HEK293 (cell line): ENCODE results near the gene MAP3K20.

Source experiments
- CTCF ChIA-PET: fragments of 350-600 bp; formaldehyde crosslinking; extraction: SDS; loops from one replicate; lab custom pipeline; 2021; ENCODE audit warnings: antibody characterized with exemption; lab: Yijun Ruan, JAX
- POLR2A ChIA-PET: fragments of 300-600 bp; formaldehyde crosslinking; extraction: SDS; loops from one replicate; lab custom pipeline; 2020; ENCODE audit warnings: antibody characterized with exemption, inconsistent platforms; lab: Yijun Ruan, JAX
- H3K27ac ChIP-seq: fragments of 200-500 bp; sonication (Bioruptor generic); 2 replicates; pipeline ENCODE4 v1.5.1; 2014; ENCODE audit warnings: low read depth, low read length, control low read depth, inconsistent platforms; ENCODE audit errors: extremely low read depth
- H3K36me3 ChIP-seq, 2 experiments: fragments of 200-500 bp in 1 of 2; sonication (Bioruptor generic) in 1 of 2; 1 replicate in 1 of 2; 2 replicates in 1 of 2; pipeline ENCODE4 v1.5.1; 2014 to 2017; ENCODE audit warnings: inconsistent platforms in 2 of 2, low read length in 2 of 2; ENCODE audit not compliant: control insufficient read depth in 2 of 2, insufficient read depth in 1 of 2
- H3K4me1 ChIP-seq: fragments of 200-500 bp; sonication (Bioruptor generic); 2 replicates; pipeline ENCODE4 v1.5.1; 2014; ENCODE audit warnings: mild to moderate bottlenecking, low read length, inconsistent platforms; ENCODE audit not compliant: control insufficient read depth, insufficient read depth
- H3K4me3 ChIP-seq: 2 replicates; pipeline ENCODE4 v1.5.1; 2011; ENCODE audit warnings: low read depth, mild to moderate bottlenecking, control low read depth, low read length, moderate library complexity
- H3K9me3 ChIP-seq: fragments of 200-500 bp; sonication (Bioruptor generic); 2 replicates; pipeline ENCODE4 v1.5.1; 2014; ENCODE audit warnings: low read depth, low read length, inconsistent platforms; ENCODE audit not compliant: control insufficient read depth, insufficient read depth
- FEZF1 ChIP-seq: fragments of 450-650 bp; formaldehyde crosslinking; IDR thresholded peaks from 2 replicates; pipeline ENCODE4 v1.5.1; 2016; ENCODE audit warnings: missing biosample characterization, missing genetic modification characterization
- HOXD13 ChIP-seq: sonication (generic); formaldehyde crosslinking; IDR thresholded peaks from 2 replicates; pipeline ENCODE4 v1.8.0; 2022; ENCODE audit warnings: missing genetic modification reagents, borderline replicate concordance
- KLF8 ChIP-seq: fragments of 450-650 bp; formaldehyde crosslinking; IDR thresholded peaks from 2 replicates; pipeline ENCODE4 v1.5.1; 2016; ENCODE audit warnings: missing biosample characterization, missing genetic modification characterization
- PRDM1 ChIP-seq: fragments of 450-650 bp; formaldehyde crosslinking; IDR thresholded peaks from 2 replicates; pipeline ENCODE4; 2016; ENCODE audit warnings: missing biosample characterization, missing genetic modification characterization
- ZNF112 ChIP-seq: fragments of 450-650 bp; formaldehyde crosslinking; IDR thresholded peaks from 2 replicates; pipeline ENCODE4 v1.5.0; 2017; ENCODE audit warnings: missing biosample characterization, missing genetic modification characterization
- ZNF18 ChIP-seq: fragments of 450-650 bp; formaldehyde crosslinking; IDR thresholded peaks from 2 replicates; pipeline ENCODE4 v1.5.1; 2016; ENCODE audit warnings: missing biosample characterization, missing genetic modification characterization
- ZNF202 ChIP-seq: fragments of 450-650 bp; formaldehyde crosslinking; IDR thresholded peaks from 2 replicates; pipeline ENCODE4 v1.5.1; 2016; ENCODE audit warnings: missing biosample characterization, missing genetic modification characterization, borderline replicate concordance
- ZNF394 ChIP-seq: fragments of 450-650 bp; formaldehyde crosslinking; IDR thresholded peaks from 2 replicates; pipeline ENCODE4 v1.5.1; 2016; ENCODE audit warnings: missing biosample characterization, missing genetic modification characterization, mild to moderate bottlenecking, moderate library complexity, borderline replicate concordance
- ZNF521 ChIP-seq: fragments of 450-650 bp; formaldehyde crosslinking; IDR thresholded peaks from 2 replicates; pipeline ENCODE4 v1.5.1; 2017; ENCODE audit warnings: missing biosample characterization, mild to moderate bottlenecking, missing genetic modification characterization
- ZNF544 ChIP-seq: fragments of 450-650 bp; formaldehyde crosslinking; IDR thresholded peaks from 2 replicates; pipeline ENCODE4 v1.5.0; 2017; ENCODE audit warnings: missing biosample characterization, missing genetic modification characterization
- ZNF561 ChIP-seq: fragments of 450-650 bp; IDR thresholded peaks from 2 replicates; pipeline ENCODE4 v1.5.1; 2018; ENCODE audit warnings: missing biosample characterization, missing genetic modification characterization, borderline replicate concordance
- ZNF654 ChIP-seq: fragments of 450-650 bp; formaldehyde crosslinking; IDR thresholded peaks from 2 replicates; pipeline ENCODE4 v1.5.1; 2016; ENCODE audit warnings: low read depth, missing biosample characterization, missing genetic modification characterization
- ZNF677 ChIP-seq: fragments of 450-650 bp; IDR thresholded peaks from 2 replicates; pipeline ENCODE4 v1.5.0; 2018; ENCODE audit warnings: missing biosample characterization, mild to moderate bottlenecking, missing genetic modification characterization, moderate library complexity
- ZNF76 ChIP-seq: fragments of 450-650 bp; formaldehyde crosslinking; IDR thresholded peaks from 2 replicates; pipeline ENCODE4; 2016; ENCODE audit warnings: low read depth, missing biosample characterization, missing genetic modification characterization, borderline replicate concordance
- TF ChIP-seq, protein P1 (sequence below): fragments of 450-650 bp; formaldehyde crosslinking; IDR thresholded peaks from 2 replicates; pipeline ENCODE4 v1.5.1; 2016; ENCODE audit warnings: missing biosample characterization, missing genetic modification characterization
- TF ChIP-seq, protein P2 (sequence below): fragments of 450-650 bp; formaldehyde crosslinking; IDR thresholded peaks from 2 replicates; pipeline ENCODE4 v1.5.0; 2017; ENCODE audit warnings: missing biosample characterization, missing genetic modification characterization, borderline replicate concordance
- TF ChIP-seq, protein P3 (sequence below): fragments of 450-650 bp; formaldehyde crosslinking; IDR thresholded peaks from 2 replicates; pipeline ENCODE4 v1.5.1; 2016; ENCODE audit warnings: missing biosample characterization, missing genetic modification characterization
- TF ChIP-seq, protein P4 (sequence below): fragments of 450-650 bp; formaldehyde crosslinking; IDR thresholded peaks from 2 replicates; pipeline ENCODE4 v1.5.1; 2017; ENCODE audit warnings: missing biosample characterization, missing genetic modification characterization
- TF ChIP-seq, protein P5 (sequence below): fragments of 450-650 bp; formaldehyde crosslinking; conservative IDR thresholded peaks from 2 replicates; pipeline ENCODE4 v1.5.1; 2016; ENCODE audit warnings: low read depth, missing biosample characterization, missing genetic modification characterization

The MAP3K20 gene

GRCh38 chr2:173043897-173044519 lies 31.6 kb upstream of the MAP3K20 start:
- CTCF ChIA-PET, result interaction anchor here (0.7 to 2.5 kb wide), 3 partner anchors 16 to 238 kb away, joined by 3 to 17 read pairs (median 3); no protein-coding TSS in a partner anchor
- Histone ChIP-seq H3K27ac (no peak overlapping the region), H3K36me3 (no peaks in the 10 kb centered on the region), H3K4me3 (no peak overlapping the region), H3K4me1 (0 out of 2 replicates have a peak, but pooled peaks cover 5% of the 10 kb centered on the region), H3K9me3 (no peaks in the 10 kb centered on the region)
- POLR2A ChIA-PET, result interaction anchor here (0.6 kb wide), 1 partner anchor 151 kb away, joined by 4 read pairs; no protein-coding TSS in a partner anchor
- TF ChIP-seq ZNF202 (tag by site-specific recombination) (no peak), ZNF521 (tag by site-specific recombination) (no peak), ZNF561 (tag by site-specific recombination) (no peak), ZNF18 (no peak), ZNF76 (tag by site-specific recombination) (no peak), ZNF544 (tag by site-specific recombination) (no peak), ZNF112 (tag by site-specific recombination) (no peak), PRDM1 (tag by site-specific recombination) (no peak), HOXD13 (CRISPR knock-in tag) (no peak), ZNF654 (tag by site-specific recombination) (no peak), FEZF1 (tag by site-specific recombination) (no peak), ZNF677 (tag by site-specific recombination) (no peak), KLF8 (tag by site-specific recombination) (no peak), ZNF394 (no peak)
- TF ChIP-seq, protein P1, sequence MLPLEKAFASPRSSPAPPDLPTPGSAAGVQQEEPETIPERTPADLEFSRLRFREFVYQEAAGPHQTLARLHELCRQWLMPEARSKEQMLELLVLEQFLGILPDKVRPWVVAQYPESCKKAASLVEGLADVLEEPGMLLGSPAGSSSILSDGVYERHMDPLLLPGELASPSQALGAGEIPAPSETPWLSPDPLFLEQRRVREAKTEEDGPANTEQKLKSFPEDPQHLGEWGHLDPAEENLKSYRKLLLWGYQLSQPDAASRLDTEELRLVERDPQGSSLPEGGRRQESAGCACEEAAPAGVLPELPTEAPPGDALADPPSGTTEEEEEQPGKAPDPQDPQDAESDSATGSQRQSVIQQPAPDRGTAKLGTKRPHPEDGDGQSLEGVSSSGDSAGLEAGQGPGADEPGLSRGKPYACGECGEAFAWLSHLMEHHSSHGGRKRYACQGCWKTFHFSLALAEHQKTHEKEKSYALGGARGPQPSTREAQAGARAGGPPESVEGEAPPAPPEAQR (tag by site-specific recombination), result no peak
- TF ChIP-seq, protein P2, sequence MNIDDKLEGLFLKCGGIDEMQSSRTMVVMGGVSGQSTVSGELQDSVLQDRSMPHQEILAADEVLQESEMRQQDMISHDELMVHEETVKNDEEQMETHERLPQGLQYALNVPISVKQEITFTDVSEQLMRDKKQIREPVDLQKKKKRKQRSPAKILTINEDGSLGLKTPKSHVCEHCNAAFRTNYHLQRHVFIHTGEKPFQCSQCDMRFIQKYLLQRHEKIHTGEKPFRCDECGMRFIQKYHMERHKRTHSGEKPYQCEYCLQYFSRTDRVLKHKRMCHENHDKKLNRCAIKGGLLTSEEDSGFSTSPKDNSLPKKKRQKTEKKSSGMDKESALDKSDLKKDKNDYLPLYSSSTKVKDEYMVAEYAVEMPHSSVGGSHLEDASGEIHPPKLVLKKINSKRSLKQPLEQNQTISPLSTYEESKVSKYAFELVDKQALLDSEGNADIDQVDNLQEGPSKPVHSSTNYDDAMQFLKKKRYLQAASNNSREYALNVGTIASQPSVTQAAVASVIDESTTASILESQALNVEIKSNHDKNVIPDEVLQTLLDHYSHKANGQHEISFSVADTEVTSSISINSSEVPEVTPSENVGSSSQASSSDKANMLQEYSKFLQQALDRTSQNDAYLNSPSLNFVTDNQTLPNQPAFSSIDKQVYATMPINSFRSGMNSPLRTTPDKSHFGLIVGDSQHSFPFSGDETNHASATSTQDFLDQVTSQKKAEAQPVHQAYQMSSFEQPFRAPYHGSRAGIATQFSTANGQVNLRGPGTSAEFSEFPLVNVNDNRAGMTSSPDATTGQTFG (tag by site-specific recombination), result no peak
- TF ChIP-seq, protein P3, sequence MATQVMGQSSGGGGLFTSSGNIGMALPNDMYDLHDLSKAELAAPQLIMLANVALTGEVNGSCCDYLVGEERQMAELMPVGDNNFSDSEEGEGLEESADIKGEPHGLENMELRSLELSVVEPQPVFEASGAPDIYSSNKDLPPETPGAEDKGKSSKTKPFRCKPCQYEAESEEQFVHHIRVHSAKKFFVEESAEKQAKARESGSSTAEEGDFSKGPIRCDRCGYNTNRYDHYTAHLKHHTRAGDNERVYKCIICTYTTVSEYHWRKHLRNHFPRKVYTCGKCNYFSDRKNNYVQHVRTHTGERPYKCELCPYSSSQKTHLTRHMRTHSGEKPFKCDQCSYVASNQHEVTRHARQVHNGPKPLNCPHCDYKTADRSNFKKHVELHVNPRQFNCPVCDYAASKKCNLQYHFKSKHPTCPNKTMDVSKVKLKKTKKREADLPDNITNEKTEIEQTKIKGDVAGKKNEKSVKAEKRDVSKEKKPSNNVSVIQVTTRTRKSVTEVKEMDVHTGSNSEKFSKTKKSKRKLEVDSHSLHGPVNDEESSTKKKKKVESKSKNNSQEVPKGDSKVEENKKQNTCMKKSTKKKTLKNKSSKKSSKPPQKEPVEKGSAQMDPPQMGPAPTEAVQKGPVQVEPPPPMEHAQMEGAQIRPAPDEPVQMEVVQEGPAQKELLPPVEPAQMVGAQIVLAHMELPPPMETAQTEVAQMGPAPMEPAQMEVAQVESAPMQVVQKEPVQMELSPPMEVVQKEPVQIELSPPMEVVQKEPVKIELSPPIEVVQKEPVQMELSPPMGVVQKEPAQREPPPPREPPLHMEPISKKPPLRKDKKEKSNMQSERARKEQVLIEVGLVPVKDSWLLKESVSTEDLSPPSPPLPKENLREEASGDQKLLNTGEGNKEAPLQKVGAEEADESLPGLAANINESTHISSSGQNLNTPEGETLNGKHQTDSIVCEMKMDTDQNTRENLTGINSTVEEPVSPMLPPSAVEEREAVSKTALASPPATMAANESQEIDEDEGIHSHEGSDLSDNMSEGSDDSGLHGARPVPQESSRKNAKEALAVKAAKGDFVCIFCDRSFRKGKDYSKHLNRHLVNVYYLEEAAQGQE, result no peak
- TF ChIP-seq, protein P4, sequence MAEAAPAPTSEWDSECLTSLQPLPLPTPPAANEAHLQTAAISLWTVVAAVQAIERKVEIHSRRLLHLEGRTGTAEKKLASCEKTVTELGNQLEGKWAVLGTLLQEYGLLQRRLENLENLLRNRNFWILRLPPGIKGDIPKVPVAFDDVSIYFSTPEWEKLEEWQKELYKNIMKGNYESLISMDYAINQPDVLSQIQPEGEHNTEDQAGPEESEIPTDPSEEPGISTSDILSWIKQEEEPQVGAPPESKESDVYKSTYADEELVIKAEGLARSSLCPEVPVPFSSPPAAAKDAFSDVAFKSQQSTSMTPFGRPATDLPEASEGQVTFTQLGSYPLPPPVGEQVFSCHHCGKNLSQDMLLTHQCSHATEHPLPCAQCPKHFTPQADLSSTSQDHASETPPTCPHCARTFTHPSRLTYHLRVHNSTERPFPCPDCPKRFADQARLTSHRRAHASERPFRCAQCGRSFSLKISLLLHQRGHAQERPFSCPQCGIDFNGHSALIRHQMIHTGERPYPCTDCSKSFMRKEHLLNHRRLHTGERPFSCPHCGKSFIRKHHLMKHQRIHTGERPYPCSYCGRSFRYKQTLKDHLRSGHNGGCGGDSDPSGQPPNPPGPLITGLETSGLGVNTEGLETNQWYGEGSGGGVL (tag by site-specific recombination), result no peak
- TF ChIP-seq, protein P5, sequence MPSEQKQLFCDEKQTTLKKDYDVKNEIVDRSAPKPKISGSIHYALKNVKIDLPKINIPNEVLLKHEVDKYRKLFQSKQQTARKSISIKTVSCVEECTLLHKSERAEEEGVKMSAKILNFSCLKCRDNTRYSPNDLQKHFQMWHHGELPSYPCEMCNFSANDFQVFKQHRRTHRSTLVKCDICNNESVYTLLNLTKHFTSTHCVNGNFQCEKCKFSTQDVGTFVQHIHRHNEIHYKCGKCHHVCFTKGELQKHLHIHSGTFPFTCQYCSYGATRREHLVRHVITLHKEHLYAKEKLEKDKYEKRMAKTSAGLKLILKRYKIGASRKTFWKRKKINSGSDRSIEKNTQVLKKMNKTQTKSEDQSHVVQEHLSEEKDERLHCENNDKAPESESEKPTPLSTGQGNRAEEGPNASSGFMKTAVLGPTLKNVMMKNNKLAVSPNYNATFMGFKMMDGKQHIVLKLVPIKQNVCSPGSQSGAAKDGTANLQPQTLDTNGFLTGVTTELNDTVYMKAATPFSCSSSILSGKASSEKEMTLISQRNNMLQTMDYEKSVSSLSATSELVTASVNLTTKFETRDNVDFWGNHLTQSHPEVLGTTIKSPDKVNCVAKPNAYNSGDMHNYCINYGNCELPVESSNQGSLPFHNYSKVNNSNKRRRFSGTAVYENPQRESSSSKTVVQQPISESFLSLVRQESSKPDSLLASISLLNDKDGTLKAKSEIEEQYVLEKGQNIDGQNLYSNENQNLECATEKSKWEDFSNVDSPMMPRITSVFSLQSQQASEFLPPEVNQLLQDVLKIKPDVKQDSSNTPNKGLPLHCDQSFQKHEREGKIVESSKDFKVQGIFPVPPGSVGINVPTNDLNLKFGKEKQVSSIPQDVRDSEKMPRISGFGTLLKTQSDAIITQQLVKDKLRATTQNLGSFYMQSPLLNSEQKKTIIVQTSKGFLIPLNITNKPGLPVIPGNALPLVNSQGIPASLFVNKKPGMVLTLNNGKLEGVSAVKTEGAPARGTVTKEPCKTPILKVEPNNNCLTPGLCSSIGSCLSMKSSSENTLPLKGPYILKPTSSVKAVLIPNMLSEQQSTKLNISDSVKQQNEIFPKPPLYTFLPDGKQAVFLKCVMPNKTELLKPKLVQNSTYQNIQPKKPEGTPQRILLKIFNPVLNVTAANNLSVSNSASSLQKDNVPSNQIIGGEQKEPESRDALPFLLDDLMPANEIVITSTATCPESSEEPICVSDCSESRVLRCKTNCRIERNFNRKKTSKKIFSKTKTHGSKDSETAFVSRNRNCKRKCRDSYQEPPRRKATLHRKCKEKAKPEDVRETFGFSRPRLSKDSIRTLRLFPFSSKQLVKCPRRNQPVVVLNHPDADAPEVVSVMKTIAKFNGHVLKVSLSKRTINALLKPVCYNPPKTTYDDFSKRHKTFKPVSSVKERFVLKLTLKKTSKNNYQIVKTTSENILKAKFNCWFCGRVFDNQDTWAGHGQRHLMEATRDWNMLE (tag by site-specific recombination), result no peak
- TF ChIP-seq, all 188 proteins: peak for 0
